Measurements from ENCODE around the gene METAP1D.

DNA sequence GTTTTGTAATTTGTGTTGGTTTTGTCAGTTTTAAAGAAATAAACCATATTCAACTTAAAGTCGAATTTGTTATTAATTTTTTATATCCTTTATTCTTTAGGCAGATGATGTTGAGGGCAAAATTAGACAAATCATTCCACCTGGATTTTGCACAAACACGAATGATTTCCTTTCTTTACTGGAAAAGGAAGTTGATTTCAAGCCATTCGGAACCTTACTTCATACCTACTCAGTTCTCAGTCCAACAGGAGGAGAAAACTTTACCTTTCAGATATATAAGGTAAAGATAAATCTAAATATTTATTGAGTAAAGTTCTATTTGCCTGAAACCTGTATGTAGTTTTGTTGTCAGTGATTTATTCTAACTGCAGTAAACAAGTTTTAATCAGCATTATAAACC lies 34.5 kb upstream of the METAP1D start:
- no peak for TF ChIP-seq POLR2AphosphoS5 (IDR thresholded peaks at IDR 0.05)
- TF ChIP-seq, protein P1, sequence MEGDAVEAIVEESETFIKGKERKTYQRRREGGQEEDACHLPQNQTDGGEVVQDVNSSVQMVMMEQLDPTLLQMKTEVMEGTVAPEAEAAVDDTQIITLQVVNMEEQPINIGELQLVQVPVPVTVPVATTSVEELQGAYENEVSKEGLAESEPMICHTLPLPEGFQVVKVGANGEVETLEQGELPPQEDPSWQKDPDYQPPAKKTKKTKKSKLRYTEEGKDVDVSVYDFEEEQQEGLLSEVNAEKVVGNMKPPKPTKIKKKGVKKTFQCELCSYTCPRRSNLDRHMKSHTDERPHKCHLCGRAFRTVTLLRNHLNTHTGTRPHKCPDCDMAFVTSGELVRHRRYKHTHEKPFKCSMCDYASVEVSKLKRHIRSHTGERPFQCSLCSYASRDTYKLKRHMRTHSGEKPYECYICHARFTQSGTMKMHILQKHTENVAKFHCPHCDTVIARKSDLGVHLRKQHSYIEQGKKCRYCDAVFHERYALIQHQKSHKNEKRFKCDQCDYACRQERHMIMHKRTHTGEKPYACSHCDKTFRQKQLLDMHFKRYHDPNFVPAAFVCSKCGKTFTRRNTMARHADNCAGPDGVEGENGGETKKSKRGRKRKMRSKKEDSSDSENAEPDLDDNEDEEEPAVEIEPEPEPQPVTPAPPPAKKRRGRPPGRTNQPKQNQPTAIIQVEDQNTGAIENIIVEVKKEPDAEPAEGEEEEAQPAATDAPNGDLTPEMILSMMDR (IDR thresholded peaks at IDR 0.05) = no peak
- TF ChIP-seq EP300 (IDR thresholded peaks at IDR 0.05) = no peak
- TF ChIP-seq POLR2A (IDR thresholded peaks at IDR 0.05) = no peak

Measured in suprapubic skin (tissue), 4 donors.